Amygdala (tissue), 56 donors: ENCODE results near the gene GALNT2.

ENCODE experiments used
- DNase-seq, 56 donors: peaks; one replicate each; lab custom pipeline; 2025; lab: John Stamatoyannopoulos, UW

GALNT2 gene

DNA sequence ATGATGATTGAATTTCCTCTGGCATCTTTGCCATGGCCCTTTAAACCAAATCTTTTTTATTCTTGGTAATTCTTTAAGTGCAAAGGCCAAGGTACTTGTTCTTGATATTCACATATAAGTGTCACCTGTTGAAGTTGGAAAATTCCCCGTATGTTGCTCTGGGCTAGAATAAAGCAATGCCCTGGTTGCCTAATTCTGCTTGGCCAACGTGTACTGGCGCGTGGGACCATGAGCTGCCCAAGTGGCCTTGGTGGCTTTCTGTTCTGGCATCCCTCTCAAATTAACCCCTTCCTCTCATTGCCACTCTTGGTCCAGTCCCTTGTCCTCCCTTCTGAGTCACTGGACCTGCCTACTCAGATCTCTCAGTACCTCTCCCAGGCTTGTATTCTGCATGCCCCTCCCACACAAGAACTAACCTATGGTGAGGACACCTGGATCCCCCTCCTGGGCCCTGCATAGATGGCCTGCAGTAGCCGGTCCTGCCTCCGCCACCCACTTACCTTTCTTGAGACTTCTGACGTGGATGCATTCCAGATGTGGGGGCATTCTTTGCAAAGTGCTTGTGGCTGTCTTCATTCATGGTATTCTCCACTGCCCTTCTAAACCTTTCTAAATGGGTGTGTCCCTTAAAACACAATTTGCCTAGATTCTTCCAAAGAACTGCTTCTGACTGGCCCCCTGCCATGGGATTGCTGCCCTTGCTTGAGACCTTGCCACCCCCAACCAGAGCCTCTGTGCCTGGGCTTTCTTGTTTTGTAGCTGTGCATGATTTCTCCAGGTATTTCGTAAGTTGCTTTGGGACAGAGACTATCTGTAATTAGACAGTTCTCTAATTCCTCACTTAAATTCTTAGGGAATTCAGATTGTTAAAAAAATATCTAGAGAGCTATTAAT lies 152.4 kb downstream of the GALNT2 start:
- no peak for DNase-seq

DNA sequence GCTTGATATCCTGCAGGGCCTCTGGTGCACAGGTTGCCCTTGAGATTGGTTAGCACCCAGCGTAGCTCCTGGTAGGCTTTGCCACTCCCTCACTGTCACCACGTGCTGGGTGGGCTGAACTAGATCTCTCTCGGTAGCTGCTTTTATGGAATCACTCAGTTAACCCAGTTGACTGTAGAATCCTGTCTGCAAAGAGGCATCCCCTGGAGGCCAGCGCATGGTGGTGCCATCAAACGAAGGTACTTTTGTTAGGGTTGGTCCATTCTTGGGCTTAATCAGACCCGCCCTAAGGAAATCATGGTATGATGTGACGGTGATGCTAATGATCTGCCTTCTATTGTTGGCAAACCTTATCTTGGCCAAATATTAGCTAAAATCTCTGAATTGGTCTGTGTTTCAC lies 153.4 kb downstream of the GALNT2 start:
- no peak for DNase-seq

DNA sequence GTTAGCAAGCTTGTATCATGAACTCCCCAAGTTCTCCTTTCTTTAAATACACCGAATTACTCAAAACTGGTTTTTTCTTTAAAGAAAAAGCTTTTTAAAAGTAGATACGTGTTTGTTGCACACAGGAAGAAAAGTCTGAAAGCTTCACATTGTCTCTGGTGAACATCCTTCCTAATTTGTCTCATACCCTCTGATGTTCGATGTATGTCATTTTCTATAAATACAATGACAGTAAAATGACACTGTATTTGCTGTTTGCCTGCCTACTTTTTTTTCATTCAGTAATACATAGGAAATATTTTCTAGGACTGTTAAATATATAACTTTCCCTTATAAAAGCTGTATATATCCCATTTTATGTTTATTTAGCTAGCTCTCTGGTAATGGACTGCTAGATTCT lies 153.9 kb downstream of the GALNT2 start:
- DNase-seq: no peak

- no peak for DNase-seq
These were observed 155.6 kb downstream of the GALNT2 start for GRCh38 chr1:230222678-230223077.

DNA sequence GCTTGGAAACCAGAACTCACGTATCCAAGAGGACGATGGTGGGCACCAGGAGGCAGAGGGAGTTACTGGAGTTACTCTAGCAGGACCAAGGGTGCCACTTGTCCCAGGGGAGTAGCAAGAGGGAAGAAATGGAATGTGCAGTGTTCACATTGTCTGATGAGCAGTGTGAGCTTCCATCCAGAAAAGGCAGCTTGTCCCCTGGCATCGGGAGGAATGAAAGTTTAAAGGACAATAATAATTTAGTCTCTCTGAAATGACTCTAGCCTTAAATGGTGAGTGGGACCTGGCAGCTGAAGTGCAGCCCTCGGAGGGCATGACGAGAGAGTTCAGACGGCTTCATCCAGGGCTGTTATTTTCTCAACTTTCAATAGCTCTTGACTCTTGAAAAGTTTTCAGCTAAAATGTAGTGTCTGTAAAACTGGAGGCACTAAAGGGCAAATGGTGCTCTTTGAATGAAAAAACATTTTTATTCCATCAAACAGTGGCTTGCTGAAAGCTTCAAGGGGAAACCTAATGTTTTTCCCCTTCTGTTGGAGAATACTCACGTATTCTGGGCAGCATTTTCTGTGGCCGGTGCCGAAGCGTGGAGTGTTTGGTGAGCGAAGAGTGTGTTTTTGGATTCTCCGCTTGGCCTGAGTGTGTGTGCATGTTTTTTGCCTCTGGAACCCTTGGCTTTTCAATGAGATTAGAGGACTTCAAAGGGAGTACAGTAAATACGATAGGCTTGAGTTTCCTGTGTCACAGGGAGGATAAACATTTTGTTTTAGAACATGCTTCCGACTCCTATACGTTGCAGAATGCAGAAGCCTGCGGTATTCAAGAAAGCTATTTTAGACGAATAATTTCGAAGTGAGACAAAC lies 157.3 kb downstream of the GALNT2 start:
- no peak for DNase-seq

GRCh38 chr1:230226007-230226800 lies 159.2 kb downstream of the GALNT2 start:
- DNase-seq: no peak

DNA sequence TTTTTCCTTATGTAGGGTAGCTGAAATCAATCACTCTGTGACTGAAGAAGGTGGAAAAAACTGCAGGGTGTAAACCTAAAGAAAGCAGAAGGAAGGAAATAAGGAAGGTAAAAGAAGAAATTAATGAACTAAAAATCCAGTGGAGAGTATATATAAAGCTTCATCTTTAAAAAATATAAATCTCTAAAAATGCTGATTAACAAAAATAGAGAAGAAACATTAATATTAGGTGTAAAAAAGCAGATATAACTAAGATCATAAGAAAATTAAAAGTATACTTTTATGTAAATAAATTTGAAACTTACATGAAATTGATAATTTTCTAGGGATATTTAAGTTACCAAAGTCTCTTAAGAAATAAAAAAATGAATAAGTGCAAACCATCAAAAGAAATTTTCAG lies 159.8 kb downstream of the GALNT2 start:
- DNase-seq: no peak

GRCh38 chr1:230228236-230228897 lies 161.3 kb downstream of the GALNT2 start:
- DNase-seq: no peak

GRCh38 chr1:230230273-230230672 lies 163.2 kb downstream of the GALNT2 start:
- no peak for DNase-seq

DNA sequence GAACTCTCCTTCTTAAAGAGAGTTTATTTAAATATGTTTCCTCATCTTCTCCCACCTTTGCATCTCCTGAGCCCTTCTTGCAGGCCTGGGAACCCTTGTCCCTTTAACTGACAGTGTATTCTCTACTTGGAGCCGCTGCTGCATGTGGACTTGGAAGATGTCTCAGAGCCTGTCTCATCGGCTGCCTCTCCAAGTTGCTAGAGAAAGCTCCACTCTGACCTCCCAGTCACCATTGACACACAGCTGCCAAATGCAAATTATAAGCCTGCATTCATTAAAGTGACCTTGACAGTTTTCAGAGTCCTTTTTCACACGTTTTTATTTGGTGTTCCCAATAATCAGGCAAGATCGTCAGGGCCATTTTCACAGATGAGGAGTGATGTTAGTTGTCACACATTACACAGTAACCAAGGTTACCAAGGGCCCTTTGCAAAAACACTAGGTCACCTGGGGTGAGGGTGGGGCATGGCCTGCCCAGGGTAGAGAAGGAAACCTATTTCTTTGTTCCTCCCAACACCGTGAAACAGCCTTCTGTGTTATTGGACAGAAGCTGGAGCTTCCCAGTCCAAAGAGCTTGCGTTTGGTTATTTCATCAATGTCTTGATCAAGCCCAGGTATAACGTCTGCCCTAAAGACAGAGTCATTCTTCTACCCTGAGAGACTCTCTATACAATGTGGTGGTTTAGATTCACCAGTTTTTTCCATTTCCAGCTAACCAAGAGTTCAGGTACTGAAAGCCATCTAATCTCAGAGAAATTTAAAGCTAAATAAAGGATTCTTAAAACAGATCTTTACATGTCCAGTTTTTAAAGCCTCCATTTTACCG lies 164.1 kb downstream of the GALNT2 start:
- DNase-seq: no peak

DNA sequence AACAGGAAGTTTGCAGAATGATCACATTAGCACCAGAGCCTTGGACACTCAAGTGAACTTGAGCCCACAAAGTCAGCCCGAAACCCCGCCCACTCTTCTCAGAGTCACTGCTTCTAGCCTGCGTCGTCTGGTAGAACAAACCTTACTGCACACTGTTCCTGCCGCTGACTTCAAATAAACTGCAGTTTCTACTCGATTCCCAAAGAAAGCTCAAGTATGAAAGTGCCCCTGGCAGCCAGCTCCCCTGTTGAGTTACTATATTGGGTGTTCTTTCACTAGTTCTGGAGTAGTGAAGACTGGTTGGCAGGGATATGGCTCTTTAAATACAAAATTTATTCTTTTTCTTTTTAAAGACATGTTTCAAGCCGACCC lies 164.7 kb downstream of the GALNT2 start:
- DNase-seq: no peak

DNA sequence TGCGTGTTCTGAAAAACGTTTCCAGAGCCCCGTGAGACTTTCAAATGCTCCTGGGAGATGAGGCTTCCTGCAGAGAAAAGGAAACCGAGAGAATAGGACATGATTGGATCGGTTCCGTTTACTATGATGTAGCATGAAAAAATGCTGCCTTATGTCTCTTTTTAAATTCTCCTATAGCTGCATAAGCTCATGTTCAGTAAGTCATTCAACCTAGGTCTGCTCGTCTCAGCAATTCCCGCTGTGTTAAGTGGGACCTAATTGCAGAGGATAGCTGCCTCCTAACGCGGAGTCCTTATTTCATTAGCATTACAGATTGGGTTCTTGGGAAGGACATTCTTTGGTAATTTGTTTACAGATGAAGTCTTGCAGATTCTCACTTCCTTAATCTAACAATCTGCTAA lies 165.3 kb downstream of the GALNT2 start:
- no peak for DNase-seq

DNA sequence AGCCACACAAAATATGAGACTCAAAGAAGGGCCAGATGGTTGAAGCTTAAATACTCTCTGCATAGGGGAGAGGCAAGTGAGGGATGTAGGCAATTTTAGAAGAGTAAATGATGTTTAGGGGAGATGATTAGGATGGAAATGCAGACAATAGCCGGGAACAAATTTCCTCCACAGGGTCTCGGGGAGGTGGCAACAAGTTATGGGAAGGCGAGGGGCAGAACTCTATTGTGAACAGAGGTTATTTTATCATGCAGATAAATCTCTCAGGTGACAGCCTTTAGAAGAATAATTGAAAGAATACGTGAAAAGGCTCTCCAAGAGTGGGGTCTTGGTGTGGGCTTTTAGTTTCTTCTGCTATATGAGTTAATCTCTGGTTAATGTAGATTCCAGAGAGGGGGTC lies 166.7 kb downstream of the GALNT2 start:
- no peak for DNase-seq

- no peak for DNase-seq
These were observed 168.8 kb downstream of the GALNT2 start for GRCh38 chr1:230235876-230236275.

DNA sequence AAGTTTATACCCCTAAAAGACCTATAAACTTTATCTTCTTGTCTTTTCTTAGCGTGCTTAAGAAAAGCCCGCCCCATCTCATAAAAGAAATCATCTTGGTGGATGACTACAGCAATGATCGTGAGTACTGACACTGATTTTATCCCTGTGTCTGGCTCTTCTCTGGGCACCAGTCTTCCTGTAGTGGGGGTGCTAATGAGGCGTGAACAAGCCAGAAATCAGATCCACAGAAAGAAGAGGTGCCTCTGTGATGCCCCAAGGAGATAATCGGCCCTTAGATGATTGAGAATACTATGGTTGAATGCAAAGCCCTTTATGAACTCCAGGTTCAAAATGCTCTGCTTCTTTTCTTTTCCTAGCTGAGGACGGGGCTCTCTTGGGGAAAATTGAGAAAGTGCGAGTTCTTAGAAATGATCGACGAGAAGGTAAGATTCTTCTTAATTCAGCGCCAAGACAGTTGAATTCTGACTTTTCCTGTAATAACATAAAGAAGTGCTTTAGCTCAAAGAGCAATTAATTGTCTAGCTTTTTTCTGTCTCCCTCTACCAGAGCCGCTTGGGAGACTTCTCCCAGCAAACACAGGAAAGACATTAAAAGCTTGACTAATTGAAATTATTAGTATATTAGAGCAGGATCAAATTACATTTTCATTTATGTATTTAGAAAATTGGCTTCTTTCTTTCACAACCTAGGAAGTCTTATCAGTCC lies 169.4 kb downstream of the GALNT2 start:
- DNase-seq: no peak

GRCh38 chr1:230237009-230237370 lies 170.0 kb downstream of the GALNT2 start:
- no peak for DNase-seq

DNA sequence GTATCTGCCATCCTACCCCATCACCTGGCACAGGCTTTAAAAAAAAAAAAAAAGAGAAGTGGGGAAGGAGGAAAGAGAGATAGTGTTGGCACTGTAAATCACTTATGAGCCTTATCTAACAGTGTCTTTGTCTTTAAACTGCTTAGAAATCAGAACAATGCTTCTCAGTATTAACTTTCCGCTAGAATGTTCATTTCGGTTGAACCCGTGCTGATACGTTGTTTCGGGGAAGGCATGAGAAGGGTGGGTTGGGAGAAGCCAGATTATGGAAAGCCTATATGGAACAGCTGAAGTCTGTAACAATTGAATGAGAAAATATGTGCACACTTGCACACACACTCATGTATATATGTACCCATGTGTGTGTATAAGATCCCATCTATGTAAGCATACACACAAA lies 170.8 kb downstream of the GALNT2 start:
- no peak for DNase-seq

GRCh38 chr1:230240446-230241086 lies 173.5 kb downstream of the GALNT2 start:
- DNase-seq: no peak
